Measurements from ENCODE around the gene SMDT1. TPM values are rescaled to one million over a fixed set of nuclear protein-coding genes. Genes with fewer than 3 reads are reported as not detected.

The SMDT1 gene
- total RNA-seq, 2 experiments from 2014 or later: 23.0 to 114 TPM

DNA sequence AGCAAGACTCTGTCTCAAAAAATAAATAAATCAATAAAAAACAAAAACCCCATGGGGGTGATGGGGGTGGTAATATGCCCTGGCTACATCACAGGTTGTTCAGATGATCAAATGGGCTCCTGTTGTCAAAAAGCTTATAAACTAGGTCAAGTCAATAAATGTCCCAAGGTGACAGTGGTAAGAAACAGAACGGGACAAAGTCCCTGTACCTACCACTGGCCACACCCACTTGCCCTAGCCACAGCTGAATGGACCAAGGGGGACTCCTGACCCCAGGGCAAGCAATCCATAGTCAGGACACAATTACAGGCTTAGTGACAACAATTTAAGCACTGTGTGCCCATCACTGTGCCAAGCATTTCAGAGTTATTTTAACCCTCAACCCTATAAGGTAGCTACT is 14.9 kb upstream of the SMDT1 start:
- CTCF ChIA-PET (ENCODE audit: unreplicated experiment): no interaction called here
- no peak overlapping the region for H2AFZ ChIP-seq (ENCODE audit: low read length)
- no peak overlapping the region for H3K4me3 ChIP-seq (ENCODE audit: low read depth, low read length, poor library complexity, severe bottlenecking)
- H3K79me2 ChIP-seq (ENCODE audit: insufficient read depth, low read depth, low read length): no peaks in the 10 kb centered on the region
- no peak overlapping the region for H3K4me2 ChIP-seq (ENCODE audit: low read length)
- POLR2A ChIA-PET: interaction anchor here (0.5 to 1.2 kb wide), 2 partner anchors 10 to 501 kb away, joined by 4 read pairs; no protein-coding TSS in a partner anchor
- H3K9me3 ChIP-seq (ENCODE audit: low read length): no peaks in the 10 kb centered on the region
- peaks cover 64% of the 10 kb centered on the region for H3K36me3 ChIP-seq (ENCODE audit: insufficient read depth, low read length)
- intact Hi-C loops (cut with micrococcal nuclease; ENCODE audit: unreplicated experiment): no loop called here
- H3K9me2 ChIP-seq (ENCODE audit: insufficient read depth, low read length): no peaks in the 10 kb centered on the region
- H3K4me1 ChIP-seq (ENCODE audit: insufficient read depth, low read length, poor library complexity, severe bottlenecking): peaks cover 4% of the 10 kb centered on the region
- H4K20me1 ChIP-seq (ENCODE audit: insufficient read depth, low read length): no peaks in the 10 kb centered on the region
- H3K27ac ChIP-seq (ENCODE audit: low read depth, low read length, poor library complexity, severe bottlenecking): no peak overlapping the region
- TF ChIP-seq EZH2phosphoT487 (IDR thresholded peaks at IDR 0.05; ENCODE audit: borderline replicate concordance, low read depth, low read length): no peak
- TF ChIP-seq, protein P1, sequence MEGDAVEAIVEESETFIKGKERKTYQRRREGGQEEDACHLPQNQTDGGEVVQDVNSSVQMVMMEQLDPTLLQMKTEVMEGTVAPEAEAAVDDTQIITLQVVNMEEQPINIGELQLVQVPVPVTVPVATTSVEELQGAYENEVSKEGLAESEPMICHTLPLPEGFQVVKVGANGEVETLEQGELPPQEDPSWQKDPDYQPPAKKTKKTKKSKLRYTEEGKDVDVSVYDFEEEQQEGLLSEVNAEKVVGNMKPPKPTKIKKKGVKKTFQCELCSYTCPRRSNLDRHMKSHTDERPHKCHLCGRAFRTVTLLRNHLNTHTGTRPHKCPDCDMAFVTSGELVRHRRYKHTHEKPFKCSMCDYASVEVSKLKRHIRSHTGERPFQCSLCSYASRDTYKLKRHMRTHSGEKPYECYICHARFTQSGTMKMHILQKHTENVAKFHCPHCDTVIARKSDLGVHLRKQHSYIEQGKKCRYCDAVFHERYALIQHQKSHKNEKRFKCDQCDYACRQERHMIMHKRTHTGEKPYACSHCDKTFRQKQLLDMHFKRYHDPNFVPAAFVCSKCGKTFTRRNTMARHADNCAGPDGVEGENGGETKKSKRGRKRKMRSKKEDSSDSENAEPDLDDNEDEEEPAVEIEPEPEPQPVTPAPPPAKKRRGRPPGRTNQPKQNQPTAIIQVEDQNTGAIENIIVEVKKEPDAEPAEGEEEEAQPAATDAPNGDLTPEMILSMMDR (conservative IDR thresholded peaks at IDR 0.05; ENCODE audit: low read length): no peak
- no peak for DNase-seq (ENCODE audit: low spot score)
- BruUV-seq (replicated peaks): no TSS peak

DNA sequence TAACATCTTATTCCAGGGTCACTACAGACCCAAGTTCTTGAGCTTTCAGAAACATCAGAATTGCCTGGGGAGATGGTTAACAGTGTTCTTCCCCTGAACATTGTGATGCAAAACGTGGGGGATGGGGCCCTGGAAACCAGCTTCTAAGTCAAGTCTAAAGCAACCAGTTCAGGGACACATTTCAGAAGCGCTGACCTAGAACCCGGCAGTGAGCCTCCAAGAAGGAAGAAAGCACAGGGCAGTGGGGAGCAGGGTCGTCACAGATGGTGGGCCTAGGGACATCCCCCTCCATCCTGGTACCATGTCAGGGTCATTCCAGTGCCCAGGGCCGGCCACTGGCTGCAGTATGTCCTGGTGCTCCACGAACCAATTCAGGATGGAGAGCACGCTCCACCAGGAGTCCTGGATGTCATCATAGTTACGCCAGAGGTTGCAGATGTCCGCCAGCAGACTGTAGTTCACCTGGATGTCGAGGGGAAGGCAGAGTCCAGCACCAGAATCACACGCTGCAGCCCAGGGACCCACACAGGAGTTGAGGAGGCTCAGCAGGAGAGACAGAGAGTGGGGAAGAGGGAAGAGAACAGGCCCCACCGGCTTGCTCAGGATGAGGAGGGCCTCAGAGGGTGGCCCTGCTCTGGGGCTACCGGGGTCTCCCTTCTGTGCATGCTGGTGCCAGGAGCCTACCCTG is 13.9 kb upstream of the SMDT1 start:
- Histone ChIP-seq H3K4me2 (ENCODE audit: low read length) (no peak overlapping the region), H2AFZ (ENCODE audit: low read length) (no peak overlapping the region), H3K79me2 (ENCODE audit: insufficient read depth, low read depth, low read length) (no peaks in the 10 kb centered on the region), H3K27ac (ENCODE audit: low read depth, low read length, poor library complexity, severe bottlenecking) (no peak overlapping the region), H3K9me2 (ENCODE audit: insufficient read depth, low read length) (no peaks in the 10 kb centered on the region), H3K36me3 (ENCODE audit: insufficient read depth, low read length) (peaks cover 54% of the 10 kb centered on the region), H3K4me1 (ENCODE audit: insufficient read depth, low read length, poor library complexity, severe bottlenecking) (peaks cover 10% of the 10 kb centered on the region), H3K4me3 (ENCODE audit: low read depth, low read length, poor library complexity, severe bottlenecking) (no peak overlapping the region), H4K20me1 (ENCODE audit: insufficient read depth, low read length) (no peaks in the 10 kb centered on the region), H3K9me3 (ENCODE audit: low read length) (no peaks in the 10 kb centered on the region)
- BruUV-seq (replicated peaks): no TSS peak
- POLR2A ChIA-PET: interaction anchor here (1.2 kb wide), 1 partner anchor 11 kb away, joined by 4 read pairs; no protein-coding TSS in a partner anchor
- DNase-seq (ENCODE audit: low spot score): no peak
- CTCF ChIA-PET (ENCODE audit: unreplicated experiment): no interaction called here
- TF ChIP-seq, protein P1 (conservative IDR thresholded peaks at IDR 0.05; ENCODE audit: low read length): no peak
- TF ChIP-seq EZH2phosphoT487 (IDR thresholded peaks at IDR 0.05; ENCODE audit: borderline replicate concordance, low read depth, low read length): no peak
- intact Hi-C loops (cut with micrococcal nuclease; ENCODE audit: unreplicated experiment): no loop called here

DNA sequence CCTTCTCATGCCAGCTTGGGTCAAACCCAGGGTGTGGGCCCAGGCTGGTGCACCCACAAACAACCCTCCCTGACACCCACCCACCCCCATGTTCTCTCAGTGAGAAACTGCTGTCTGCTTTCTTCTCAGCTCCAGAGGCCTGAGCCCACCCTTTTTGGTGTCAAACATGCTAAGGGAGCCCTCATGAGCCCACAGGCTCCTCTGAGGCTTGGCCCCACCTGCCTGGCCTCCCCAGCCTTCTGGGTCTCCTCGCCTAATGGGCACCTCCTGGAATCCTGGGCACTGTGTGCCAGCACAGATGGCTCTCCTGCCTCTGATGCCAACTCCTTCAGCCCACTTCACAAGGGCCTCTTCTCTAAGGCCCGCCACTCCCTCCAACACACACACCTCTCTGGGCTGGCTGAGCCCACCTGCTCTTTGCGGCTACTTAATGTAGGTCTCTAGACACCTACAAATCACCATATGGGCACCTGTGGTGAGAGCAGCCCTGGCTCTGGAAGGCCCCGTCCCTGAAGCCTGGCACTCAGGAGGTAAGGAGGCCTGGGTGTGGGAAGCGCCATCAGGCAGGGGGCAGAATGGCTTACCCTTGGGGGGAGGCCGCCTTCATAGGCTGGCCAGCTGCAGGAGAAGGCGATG is 13.3 kb upstream of the SMDT1 start:
- no TSS peak for BruUV-seq (replicated peaks)
- POLR2A ChIA-PET: no interaction called here
- peaks cover 14% of the 10 kb centered on the region for H3K4me1 ChIP-seq (ENCODE audit: insufficient read depth, low read length, poor library complexity, severe bottlenecking)

More for the DNA sequence above, 13.3 kb upstream of the SMDT1 start:
- no peaks in the 10 kb centered on the region for H4K20me1 ChIP-seq (ENCODE audit: insufficient read depth, low read length)
- intact Hi-C loops (cut with micrococcal nuclease; ENCODE audit: unreplicated experiment): no loop called here
- no peaks in the 10 kb centered on the region for H3K9me3 ChIP-seq (ENCODE audit: low read length)
- no peaks in the 10 kb centered on the region for H3K9me2 ChIP-seq (ENCODE audit: insufficient read depth, low read length)
- H3K36me3 ChIP-seq (ENCODE audit: insufficient read depth, low read length): peaks cover 48% of the 10 kb centered on the region
- H3K27ac ChIP-seq (ENCODE audit: low read depth, low read length, poor library complexity, severe bottlenecking): no peak overlapping the region
- CTCF ChIA-PET (ENCODE audit: unreplicated experiment): no interaction called here
- no peak overlapping the region for H3K4me3 ChIP-seq (ENCODE audit: low read depth, low read length, poor library complexity, severe bottlenecking)
- H2AFZ ChIP-seq (ENCODE audit: low read length): no peak overlapping the region
- TF ChIP-seq, protein P1 (conservative IDR thresholded peaks at IDR 0.05; ENCODE audit: low read length): no peak
- no peaks in the 10 kb centered on the region for H3K79me2 ChIP-seq (ENCODE audit: insufficient read depth, low read depth, low read length)
- H3K4me2 ChIP-seq (ENCODE audit: low read length): no peak overlapping the region
- no peak for DNase-seq (ENCODE audit: low spot score)
